ENCODE results near the gene RRAGB.
"Not testable (repeated sequence)": the region's sequence is repeated elsewhere in the genome, so short reads cannot be mapped to it uniquely, and the experiment has no call there.

RRAGB gene

GRCh38 chrX:55767100-55767499 lies 49.6 kb downstream of the RRAGB start:
- DNase-seq (ENCODE audit: low read depth in 2 of 2): no peak

- DNase-seq (ENCODE audit: low read depth in 2 of 2): not testable (repeated sequence)
Observed at GRCh38 chrX:55774419-55774818, 56.9 kb downstream of the RRAGB start.

GRCh38 chrX:55777596-55777995 lies 60.0 kb downstream of the RRAGB start:
- no peak for DNase-seq (ENCODE audit: low read depth in 2 of 2)

GRCh38 chrX:55778322-55778721 lies 60.8 kb downstream of the RRAGB start:
- no peak for DNase-seq (ENCODE audit: low read depth in 2 of 2)

GRCh38 chrX:55783723-55784122 lies 66.2 kb downstream of the RRAGB start:
- DNase-seq (ENCODE audit: low read depth in 2 of 2): no peak

- no peak for DNase-seq (ENCODE audit: low read depth in 2 of 2)
Observed at GRCh38 chrX:55787063-55787462, 69.5 kb downstream of the RRAGB start.

GRCh38 chrX:55787727-55788126 lies 70.2 kb downstream of the RRAGB start:
- DNase-seq (ENCODE audit: low read depth in 2 of 2): no peak

- DNase-seq (ENCODE audit: low read depth in 2 of 2): no peak
Observed at GRCh38 chrX:55794405-55794804, 76.9 kb downstream of the RRAGB start.

GRCh38 chrX:55796496-55796895 lies 78.9 kb downstream of the RRAGB start:
- DNase-seq (ENCODE audit: low read depth in 2 of 2): no peak

- no peak for DNase-seq (ENCODE audit: low read depth in 2 of 2)
Observed at GRCh38 chrX:55801811-55802210, 84.3 kb downstream of the RRAGB start.

All from stimulated activated CD8-positive, alpha-beta memory T cell treated with anti-CD3 and anti-CD28 coated beads, Interleukin-15, amount 100 ng/mL, for 48 hours (primary cell).